ENCODE data around the gene RRP8. TPM values are rescaled to one million over a fixed set of nuclear protein-coding genes. Genes with fewer than 3 reads are reported as not detected.

RRP8 gene
- total RNA-seq, 1 experiment from 2014 or later = 10.1 TPM

GRCh38 chr11:6609502-6610015, 6.1 kb upstream of the RRP8 start:
- H4K20me1 ChIP-seq (ENCODE audit: insufficient read depth) = no peaks in the 10 kb centered on the region
- H3K4me2 ChIP-seq = no peak overlapping the region
- POLR2A ChIA-PET (ENCODE audit: unreplicated experiment) = no interaction called here
- no peak for DNase-seq
- TF ChIP-seq EZH2 (IDR thresholded peaks at IDR 0.05; ENCODE audit: low read depth) (no peak), CTCF (conservative IDR thresholded peaks at IDR 0.05) (no peak)
- H3K27me3 ChIP-seq (ENCODE audit: insufficient read depth, low read depth) = no peaks in the 10 kb centered on the region
- H3K9me3 ChIP-seq (ENCODE audit: insufficient read depth, low read depth) = no peaks in the 10 kb centered on the region
- H3K36me3 ChIP-seq (ENCODE audit: low read depth) = peaks cover 4% of the 10 kb centered on the region; the same call in 1 of the 2 replicates
- no peaks in the 10 kb centered on the region for H3K9me2 ChIP-seq (ENCODE audit: insufficient read depth)
- CTCF ChIA-PET = no interaction called here
- intact Hi-C loops (cut with micrococcal nuclease; ENCODE audit: unreplicated experiment) = loop anchor here (10.0 kb wide), 1 partner anchor 135 kb away; the partner anchor contains the start of gene TRIM3
- H3K4me1 ChIP-seq (replicated peaks; ENCODE audit: insufficient read depth) = peaks cover 32% of the 10 kb centered on the region
- H3K4me3 ChIP-seq = no peak overlapping the region
- no peak overlapping the region for H2AFZ ChIP-seq
- peaks cover 26% of the 10 kb centered on the region for H3K79me2 ChIP-seq (ENCODE audit: low read depth)
- H3K27ac ChIP-seq = no peak overlapping the region
- BruUV-seq (replicated peaks) = no TSS peak
- H3F3A ChIP-seq (ENCODE audit: insufficient read depth, low read depth) = peaks cover 26% of the 10 kb centered on the region

- Histone ChIP-seq H3K4me2 (no peak overlapping the region), H3K9me2 (ENCODE audit: insufficient read depth) (no peaks in the 10 kb centered on the region), H3K36me3 (ENCODE audit: low read depth) (peaks cover 4% of the 10 kb centered on the region; the same call in 1 of the 2 replicates), H3K4me1 (replicated peaks; ENCODE audit: insufficient read depth) (peaks cover 35% of the 10 kb centered on the region), H3K4me3 (no peak overlapping the region), H3K79me2 (ENCODE audit: low read depth) (peaks cover 33% of the 10 kb centered on the region), H3K9me3 (ENCODE audit: insufficient read depth, low read depth) (no peaks in the 10 kb centered on the region), H3K27ac (no peak overlapping the region), H2AFZ (no peak overlapping the region), H3F3A (ENCODE audit: insufficient read depth, low read depth) (peaks cover 26% of the 10 kb centered on the region), H4K20me1 (ENCODE audit: insufficient read depth) (no peaks in the 10 kb centered on the region), H3K27me3 (ENCODE audit: insufficient read depth, low read depth) (no peaks in the 10 kb centered on the region)
- DNase-seq = no peak
- ChIA-PET POLR2A (ENCODE audit: unreplicated experiment) (no interaction called here), CTCF (no interaction called here)
- no TSS peak for BruUV-seq (replicated peaks)
- intact Hi-C loops (cut with micrococcal nuclease; ENCODE audit: unreplicated experiment) = loop anchor here (10.0 kb wide), 1 partner anchor 134 kb away; the partner anchor contains the start of gene TRIM3
- no peak for TF ChIP-seq CTCF (conservative IDR thresholded peaks at IDR 0.05)
- TF ChIP-seq EZH2 (IDR thresholded peaks at IDR 0.05; ENCODE audit: low read depth) = no peak
Observed at GRCh38 chr11:6608726-6609501, 5.5 kb upstream of the RRP8 start.

GRCh38 chr11:6608011-6608410, 4.6 kb upstream of the RRP8 start:
- peaks cover 39% of the 10 kb centered on the region for H3K79me2 ChIP-seq (ENCODE audit: low read depth)
- TF ChIP-seq EZH2 (IDR thresholded peaks at IDR 0.05; ENCODE audit: low read depth) (no peak), CTCF (conservative IDR thresholded peaks at IDR 0.05) (no peak)

More at GRCh38 chr11:6608011-6608410, 4.6 kb upstream of the RRP8 start:
- no peaks in the 10 kb centered on the region for H3K27me3 ChIP-seq (ENCODE audit: insufficient read depth, low read depth)
- H3K4me2 ChIP-seq = no peak overlapping the region
- H3K4me3 ChIP-seq = no peak overlapping the region
- H3K27ac ChIP-seq = no peak overlapping the region
- H2AFZ ChIP-seq = no peak overlapping the region
- intact Hi-C loops (cut with micrococcal nuclease; ENCODE audit: unreplicated experiment) = loop anchor here (10.0 kb wide), 1 partner anchor 133 kb away; the partner anchor contains the start of gene TRIM3
- DNase-seq = no peak
- H4K20me1 ChIP-seq (ENCODE audit: insufficient read depth) = no peaks in the 10 kb centered on the region
- no TSS peak for BruUV-seq (replicated peaks)
- peaks cover 29% of the 10 kb centered on the region for H3K4me1 ChIP-seq (replicated peaks; ENCODE audit: insufficient read depth)
- ChIA-PET CTCF (no interaction called here), POLR2A (ENCODE audit: unreplicated experiment) (no interaction called here)
- H3K9me3 ChIP-seq (ENCODE audit: insufficient read depth, low read depth) = no peaks in the 10 kb centered on the region
- peaks cover 25% of the 10 kb centered on the region for H3F3A ChIP-seq (ENCODE audit: insufficient read depth, low read depth)
- peaks cover 4% of the 10 kb centered on the region; the same call in 1 of the 2 replicates for H3K36me3 ChIP-seq (ENCODE audit: low read depth)
- no peaks in the 10 kb centered on the region for H3K9me2 ChIP-seq (ENCODE audit: insufficient read depth)
